SK-N-SH (cell line): ENCODE measurements around the gene AP2A1. TPM values are rescaled to one million over a fixed set of nuclear protein-coding genes. Genes with fewer than 3 reads are reported as not detected.

Source experiments
- CTCF ChIA-PET: fragments of 300-600, 350-600 bp; formaldehyde crosslinking; extraction: SDS; loops from one replicate; lab custom pipeline; 2021; lab: Yijun Ruan, JAX
- POLR2A ChIA-PET: fragments of 350-600 bp; sonication (Branson Sonifier 250); formaldehyde crosslinking; extraction: SDS; loops from one replicate; lab custom pipeline; 2020; ENCODE audit warnings: antibody characterized with exemption, inconsistent platforms; lab: Yijun Ruan, JAX
- DNase-seq: peaks from one replicate; pipeline ENCODE4 v3.0.0; 2012
- H2AFZ ChIP-seq: fragments of 200-600 bp; sonication (generic); 2 replicates; pipeline ENCODE4 v1.8.1; 2016; ENCODE audit warnings: antibody characterized with exemption, mild to moderate bottlenecking, low read depth
- H3F3A ChIP-seq: fragments of 200-600 bp; sonication (generic); replicated peaks from 2 replicates; pipeline ENCODE3; 2016; ENCODE audit warnings: antibody characterized with exemption, mild to moderate bottlenecking; ENCODE audit not compliant: insufficient read depth
- H3K27ac ChIP-seq, 2 experiments: fragments of 200-500 bp in 1 of 2; fragments of 200-600 bp in 1 of 2; sonication (Bioruptor generic) in 1 of 2; sonication (generic), shearing (Covaris generic) in 1 of 2; 2 replicates each; pipeline versions ENCODE4 v1.5.1 to v1.6.1; 2014 to 2016; ENCODE audit warnings: low read depth in 2 of 2, inconsistent platforms in 1 of 2, low read length in 1 of 2, mild to moderate bottlenecking in 1 of 2, mixed read lengths in 1 of 2
- H3K27me3 ChIP-seq: fragments of 200-600 bp; sonication (generic), shearing (Covaris generic); 2 replicates; pipeline ENCODE4 v1.6.1; 2016; ENCODE audit warnings: mixed run types; ENCODE audit not compliant: insufficient read depth
- H3K36me3 ChIP-seq, 2 experiments: fragments of 200-500 bp in 1 of 2; fragments of 200-600 bp in 1 of 2; sonication (Bioruptor generic) in 1 of 2; sonication (generic) in 1 of 2; replicated peaks in 1 of 2; 2 replicates each; pipeline versions ENCODE3 to v1.5.1; 2014 to 2016; ENCODE audit warnings: low read length in 1 of 2, mild to moderate bottlenecking in 1 of 2; ENCODE audit not compliant: insufficient read depth in 2 of 2, control insufficient read depth in 1 of 2
- H3K4me1 ChIP-seq, 2 experiments: fragments of 200-500 bp in 1 of 2; fragments of 200-600 bp in 1 of 2; sonication (Bioruptor generic) in 1 of 2; sonication (generic), shearing (Covaris generic) in 1 of 2; 2 replicates each; pipeline versions ENCODE4 v1.5.1 to v1.6.1; 2014 to 2016; ENCODE audit warnings: low read depth in 1 of 2, low read length in 1 of 2, mixed run types in 1 of 2; ENCODE audit not compliant: insufficient read depth in 2 of 2, control insufficient read depth in 1 of 2
- H3K4me2 ChIP-seq: fragments of 200-600 bp; sonication (generic), shearing (Covaris generic); 2 replicates; pipeline ENCODE4 v1.6.1; 2017; ENCODE audit warnings: mixed run types
- H3K4me3 ChIP-seq, 2 experiments: fragments of 200-500 bp in 1 of 2; fragments of 200-600 bp in 1 of 2; sonication (Bioruptor generic) in 1 of 2; sonication (generic), shearing (Covaris generic) in 1 of 2; 2 replicates each; pipeline versions ENCODE4 v1.5.1 to v1.8.1; 2014 to 2016; ENCODE audit warnings: low read depth in 2 of 2, inconsistent platforms in 1 of 2, low read length in 1 of 2, mild to moderate bottlenecking in 1 of 2, mixed read lengths in 1 of 2, moderate library complexity in 1 of 2
- H3K79me2 ChIP-seq: fragments of 200-600 bp; sonication (generic); 2 replicates; pipeline ENCODE4 v1.8.1; 2017; ENCODE audit warnings: mild to moderate bottlenecking; ENCODE audit not compliant: insufficient read depth
- H3K9ac ChIP-seq: fragments of 200-600 bp; sonication (generic); 2 replicates; pipeline ENCODE4 v1.6.1; 2017; ENCODE audit warnings: mixed run types
- H3K9me2 ChIP-seq: fragments of 200-600 bp; sonication (generic); 2 replicates; pipeline ENCODE4 v1.6.1; 2017; ENCODE audit warnings: mixed run types
- H3K9me3 ChIP-seq: fragments of 200-600 bp; sonication (generic); 2 replicates; pipeline ENCODE4 v1.6.1; 2017; ENCODE audit warnings: mixed run types, mild to moderate bottlenecking, moderate library complexity
- H4K20me1 ChIP-seq: fragments of 200-600 bp; sonication (generic); 2 replicates; pipeline ENCODE4 v1.6.1; 2017; ENCODE audit warnings: mild to moderate bottlenecking, mixed run types; ENCODE audit not compliant: insufficient read depth
- EP300 ChIP-seq, 2 experiments: IDR thresholded peaks; 2 replicates each; pipeline versions ENCODE4 v1.4.0 to v1.6.1; 2012; ENCODE audit warnings: borderline replicate concordance in 1 of 2, low read depth in 1 of 2, low read length in 1 of 2
- FOXJ3 ChIP-seq: sonication (generic); formaldehyde crosslinking; IDR thresholded peaks from 2 replicates; pipeline ENCODE4 v1.5.1; 2020; ENCODE audit warnings: mild to moderate bottlenecking, missing genetic modification reagents
- FOXM1 ChIP-seq: IDR thresholded peaks from 2 replicates; pipeline ENCODE4 v1.4.0; 2012; ENCODE audit warnings: low read depth, mild to moderate bottlenecking
- GATA2 ChIP-seq: sonication (generic); formaldehyde crosslinking; IDR thresholded peaks from 2 replicates; pipeline ENCODE4 v1.5.0; 2020; ENCODE audit warnings: mild to moderate bottlenecking, missing genetic modification reagents
- IRF3 ChIP-seq: fragments of 150-350 bp; IDR thresholded peaks from 2 replicates; pipeline ENCODE4 v1.6.1; 2016; ENCODE audit warnings: mild to moderate bottlenecking, low read depth, low read length
- JUND ChIP-seq: IDR thresholded peaks from 2 replicates; pipeline ENCODE4 v1.4.0; 2012
- MEF2A ChIP-seq: IDR thresholded peaks from 2 replicates; pipeline ENCODE4 v1.4.0; 2012; ENCODE audit warnings: low read depth, borderline replicate concordance
- NFIC ChIP-seq: IDR thresholded peaks from 2 replicates; pipeline ENCODE4 v1.4.0; 2012; ENCODE audit warnings: borderline replicate concordance
- NRF1 ChIP-seq: IDR thresholded peaks from 2 replicates; pipeline ENCODE4 v1.6.1; 2012; ENCODE audit warnings: low read depth, mild to moderate bottlenecking, low read length
- PBX3 ChIP-seq: IDR thresholded peaks from 2 replicates; pipeline ENCODE4; 2012
- POLR2AphosphoS5 ChIP-seq: IDR thresholded peaks from 2 replicates; pipeline ENCODE4 v1.6.1; 2012; ENCODE audit warnings: low read depth, low read length
- RCOR1 ChIP-seq: fragments of 150-350 bp; IDR thresholded peaks from 2 replicates; pipeline ENCODE4 v1.6.1; 2017; ENCODE audit warnings: antibody characterized with exemption, low read length
- REST ChIP-seq: IDR thresholded peaks from 2 replicates; pipeline ENCODE4 v1.6.1; 2012; ENCODE audit warnings: mild to moderate bottlenecking, low read depth, low read length, moderate library complexity
- SMC3 ChIP-seq: IDR thresholded peaks from 2 replicates; pipeline ENCODE4 v1.6.1; 2012; ENCODE audit warnings: low read depth, low read length, improper control_type of control experiment
- TAF1 ChIP-seq: IDR thresholded peaks from 2 replicates; pipeline ENCODE4 v1.6.1; 2012; ENCODE audit warnings: low read depth, mild to moderate bottlenecking, low read length, moderate library complexity, borderline replicate concordance
- TCF12 ChIP-seq: IDR thresholded peaks from 2 replicates; pipeline ENCODE4 v1.4.0; 2012
- USF1 ChIP-seq: IDR thresholded peaks from 2 replicates; pipeline ENCODE4 v1.4.0; 2012; ENCODE audit warnings: low read depth, borderline replicate concordance
- USF2 ChIP-seq: fragments of 150-350 bp; IDR thresholded peaks from 2 replicates; pipeline ENCODE4 v1.6.1; 2017; ENCODE audit warnings: antibody characterized with exemption, low read length, low read depth, borderline replicate concordance
- ZBTB33 ChIP-seq: IDR thresholded peaks from 2 replicates; pipeline ENCODE4 v1.4.0; 2012; ENCODE audit warnings: low read depth, borderline replicate concordance
- WGBS: methylation state at CpG from one replicate; pipeline ENCODE4 v1.1.6; 2017; ENCODE audit warnings: low lambda C conversion rate; 5-methylcytosine and 5-hydroxymethylcytosine counted together
- polyA plus RNA-seq, 3 experiments: library from polyadenylated mRNA; depleted of rRNA; stranded (reverse); fragments of >200 nt; gene quantifications; 2 replicates each; pipeline ENCODE4 v1.2.3, GENCODE V29; 2012

AP2A1 gene
- polyA plus RNA-seq, 1 of the 3 experiments (the other 2 are of a cell fraction), result 74.8 TPM

- no peaks in the 10 kb centered on the region for H3K27me3 ChIP-seq
- no peak overlapping the region for H3K9ac ChIP-seq
- H3F3A ChIP-seq, result peaks cover 3% of the 10 kb centered on the region
- DNase-seq, result no peak
- CTCF ChIA-PET, result no interaction called here
- no peak overlapping the region for H3K27ac ChIP-seq
- H3K36me3 ChIP-seq, result peaks cover 12 to 17% of the 10 kb centered on the region in 2 experiments
- H3K4me3 ChIP-seq, result no peak overlapping the region
- H3K4me1 ChIP-seq, result no peaks in the 10 kb centered on the region
- H3K4me2 ChIP-seq, result no peak overlapping the region
- no peak overlapping the region for H2AFZ ChIP-seq
- H3K9me3 ChIP-seq, result no peaks in the 10 kb centered on the region
- peaks cover 5% of the 10 kb centered on the region; the same call in 1 of the 2 replicates for H4K20me1 ChIP-seq
- TF ChIP-seq POLR2AphosphoS5 (no peak), MEF2A (no peak), REST (no peak), USF1 (no peak), NFIC (no peak), FOXJ3 (CRISPR knock-in tag) (no peak), JUND (no peak), FOXM1 (no peak), GATA2 (CRISPR knock-in tag) (no peak), TCF12 (no peak), SMC3 (no peak), USF2 (no peak), RCOR1 (no peak), PBX3 (no peak), EP300 (IDR thresholded peaks at IDR 0.05; ENCODE audit: borderline replicate concordance in 1 of 2, low read depth in 1 of 2, low read length in 1 of 2) (no peak), ZBTB33 (no peak), IRF3 (no peak), TAF1 (no peak), NRF1 (no peak)
- TF ChIP-seq, all 33 proteins: peak for 0
- Histone ChIP-seq H3K9me2 (no peaks in the 10 kb centered on the region), H3K79me2 (peaks cover 48% of the 10 kb centered on the region)
- 90% methylated on average over 11 of the region's 11 CpGs for WGBS
- POLR2A ChIA-PET, result no interaction called here
These were observed 13.1 kb downstream of the AP2A1 start for GRCh38 chr19:49779731-49780555.
